Colonic mucosa (tissue), 4 donors: ENCODE results near the gene LOXHD1. TPM values are rescaled to one million over a fixed set of nuclear protein-coding genes. Genes with fewer than 3 reads are reported as not detected.

ENCODE experiments used
- DNase-seq: peaks from one replicate; pipeline ENCODE4 v3.0.0-alpha.2; 2020
- H3K27ac ChIP-seq: fragments of 200-600 bp; one replicate; pipeline ENCODE4 v1.8.0; 2021
- H3K27me3 ChIP-seq: fragments of 200-600 bp; one replicate; pipeline ENCODE4 v1.8.0; 2021
- H3K36me3 ChIP-seq: fragments of 200-600 bp; one replicate; pipeline ENCODE4 v1.8.0; 2021
- H3K4me1 ChIP-seq: fragments of 200-600 bp; one replicate; pipeline ENCODE4 v1.8.0; 2021; ENCODE audit warnings: mild to moderate bottlenecking
- H3K4me3 ChIP-seq: fragments of 200-600 bp; one replicate; pipeline ENCODE4 v1.8.0; 2021
- H3K9ac ChIP-seq, 2 donors: one replicate each; pipeline ENCODE4 v1.7.0; 2013; ENCODE audit warnings: control low read depth in 2 of 2, low read depth in 2 of 2, low read length in 2 of 2
- H3K9me3 ChIP-seq: fragments of 200-600 bp; one replicate; pipeline ENCODE4 v1.8.0; 2021
- intact Hi-C: fragments of 100-400 bp; cut with DNase I; formaldehyde crosslinking; loops from one replicate; pipeline ENCODE4 v1.14.1; 2022
- total RNA-seq, 2 donors: library from RNA; stranded (reverse); fragmentation: NEBNext Ultra II Directional in 1 of 2; extraction: Animal tissue kit (Norgen Biotek cat#: 25700) in 1 of 2; gene quantifications; one replicate each; pipeline ENCODE4 v1.2.1, GENCODE V29; 2021
- TF ChIP-seq, protein P1 (sequence below): fragments of 200-600 bp; IDR thresholded peaks from one replicate; pipeline ENCODE4 v1.8.0; 2022; ENCODE audit warnings: antibody characterized with exemption, mild to moderate bottlenecking
- donor health status: healthy.
- donor health status: DM: no; HTN: no; CAD: no.
- donor health status: DM: no; HTN: no; CAD: no.

LOXHD1 gene
- total RNA-seq, 2 donors from 2014 or later, result not detected

GRCh38 chr18:46506974-46507586, 149.9 kb downstream of the LOXHD1 start:
- TF ChIP-seq, protein P1, sequence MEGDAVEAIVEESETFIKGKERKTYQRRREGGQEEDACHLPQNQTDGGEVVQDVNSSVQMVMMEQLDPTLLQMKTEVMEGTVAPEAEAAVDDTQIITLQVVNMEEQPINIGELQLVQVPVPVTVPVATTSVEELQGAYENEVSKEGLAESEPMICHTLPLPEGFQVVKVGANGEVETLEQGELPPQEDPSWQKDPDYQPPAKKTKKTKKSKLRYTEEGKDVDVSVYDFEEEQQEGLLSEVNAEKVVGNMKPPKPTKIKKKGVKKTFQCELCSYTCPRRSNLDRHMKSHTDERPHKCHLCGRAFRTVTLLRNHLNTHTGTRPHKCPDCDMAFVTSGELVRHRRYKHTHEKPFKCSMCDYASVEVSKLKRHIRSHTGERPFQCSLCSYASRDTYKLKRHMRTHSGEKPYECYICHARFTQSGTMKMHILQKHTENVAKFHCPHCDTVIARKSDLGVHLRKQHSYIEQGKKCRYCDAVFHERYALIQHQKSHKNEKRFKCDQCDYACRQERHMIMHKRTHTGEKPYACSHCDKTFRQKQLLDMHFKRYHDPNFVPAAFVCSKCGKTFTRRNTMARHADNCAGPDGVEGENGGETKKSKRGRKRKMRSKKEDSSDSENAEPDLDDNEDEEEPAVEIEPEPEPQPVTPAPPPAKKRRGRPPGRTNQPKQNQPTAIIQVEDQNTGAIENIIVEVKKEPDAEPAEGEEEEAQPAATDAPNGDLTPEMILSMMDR, result no peak
- Histone ChIP-seq H3K4me3 (no peak overlapping the region), H3K9ac (no peak overlapping the region), H3K27ac (no peak overlapping the region), H3K4me1 (no peaks in the 10 kb centered on the region), H3K27me3 (no peaks in the 10 kb centered on the region), H3K36me3 (no peaks in the 10 kb centered on the region), H3K9me3 (no peaks in the 10 kb centered on the region)
- intact Hi-C loops, result no loop called here
- DNase-seq, result no peak

- no peak overlapping the region for H3K27ac ChIP-seq
- intact Hi-C loops, result no loop called here
- H3K36me3 ChIP-seq, result no peaks in the 10 kb centered on the region
- no peak overlapping the region for H3K9ac ChIP-seq
- H3K9me3 ChIP-seq, result no peaks in the 10 kb centered on the region
- no peaks in the 10 kb centered on the region for H3K4me1 ChIP-seq
- DNase-seq, result no peak
- H3K4me3 ChIP-seq, result no peak overlapping the region
- H3K27me3 ChIP-seq, result no peaks in the 10 kb centered on the region
- TF ChIP-seq, protein P1, result no peak
Observed at GRCh38 chr18:46502444-46502843, 154.6 kb downstream of the LOXHD1 start.

- Histone ChIP-seq H3K4me3 (no peak overlapping the region), H3K36me3 (no peaks in the 10 kb centered on the region), H3K27me3 (no peaks in the 10 kb centered on the region), H3K4me1 (no peaks in the 10 kb centered on the region), H3K9me3 (no peaks in the 10 kb centered on the region), H3K27ac (no peak overlapping the region), H3K9ac (no peak overlapping the region)
- no peak for DNase-seq
- TF ChIP-seq, protein P1, result no peak
- intact Hi-C loops, result no loop called here
Observed at GRCh38 chr18:46497129-46497528, 159.9 kb downstream of the LOXHD1 start.

DNA sequence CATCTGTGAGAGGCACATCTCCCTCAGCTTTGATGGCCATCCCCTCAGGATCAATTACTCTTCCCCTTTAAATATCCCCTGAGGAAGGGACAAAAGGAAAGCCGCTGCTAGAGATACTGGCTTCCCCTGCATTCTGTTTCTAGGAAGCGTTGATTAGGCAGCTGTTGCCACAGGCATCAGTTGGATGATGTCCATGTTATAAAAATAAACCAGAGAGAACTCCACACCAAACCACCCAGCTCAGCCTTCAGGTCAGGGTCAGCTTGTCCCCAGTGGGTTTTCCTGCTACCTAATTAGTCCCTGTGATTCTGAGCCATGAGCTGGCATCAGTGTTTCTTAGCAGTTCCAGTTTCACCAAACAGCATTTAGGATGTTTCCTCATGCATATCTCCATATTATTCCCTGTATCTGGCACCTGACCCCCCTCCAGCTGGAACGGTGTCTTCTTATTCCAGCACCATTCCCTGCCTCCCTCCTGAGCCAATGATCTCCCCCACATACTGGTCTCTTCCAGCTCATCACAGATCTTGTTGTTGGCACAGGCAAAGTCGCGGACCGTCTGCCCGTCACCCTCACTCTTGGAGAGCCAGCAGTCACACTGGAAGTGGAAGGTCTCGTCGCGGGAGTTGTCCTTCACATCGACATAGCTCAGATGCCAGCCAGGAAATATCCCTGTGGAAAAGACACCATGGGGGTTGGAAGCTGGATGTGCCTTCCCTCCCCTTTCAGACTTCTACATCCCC, 168.4 kb downstream of the LOXHD1 start:
- Histone ChIP-seq H3K4me1 (no peaks in the 10 kb centered on the region), H3K36me3 (no peaks in the 10 kb centered on the region), H3K27ac (no peak overlapping the region), H3K9me3 (no peaks in the 10 kb centered on the region), H3K27me3 (no peaks in the 10 kb centered on the region), H3K9ac (no peak overlapping the region), H3K4me3 (no peak overlapping the region)
- TF ChIP-seq, protein P1, result no peak
- DNase-seq, result no peak
- intact Hi-C loops, result loop anchor here (10.0 kb wide), 1 partner anchor 334 kb away; no protein-coding TSS in a partner anchor

DNA sequence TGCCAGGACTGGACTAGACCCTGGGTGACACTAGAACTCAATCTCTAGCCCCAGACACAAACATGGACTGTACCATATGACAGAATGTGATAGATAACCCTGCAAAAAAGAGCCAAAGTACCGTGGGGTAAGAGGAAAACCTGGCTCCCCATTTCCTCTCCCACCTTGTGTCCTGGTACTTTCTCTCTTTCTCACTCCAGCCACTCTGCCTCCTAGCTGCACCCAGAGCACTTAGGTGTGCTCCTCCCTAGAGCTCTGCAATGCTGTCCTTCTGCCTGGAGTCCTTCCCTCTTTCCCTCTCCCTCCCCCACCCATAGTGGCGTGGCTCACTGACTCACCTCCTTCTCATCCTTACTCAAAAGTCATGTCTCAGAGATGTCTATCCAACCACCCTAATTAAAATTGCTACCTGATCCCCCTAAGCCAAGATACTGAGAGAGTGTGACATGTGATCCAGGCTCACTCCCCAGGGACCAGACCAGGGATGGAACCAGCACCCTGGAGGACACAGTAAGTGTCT, 171.3 kb downstream of the LOXHD1 start:
- DNase-seq, result no peak
- intact Hi-C loops, result loop anchor here (10.0 kb wide), 1 partner anchor 331 kb away; no protein-coding TSS in a partner anchor
- H3K9me3 ChIP-seq, result no peaks in the 10 kb centered on the region
- H3K4me3 ChIP-seq, result no peak overlapping the region
- H3K36me3 ChIP-seq, result no peaks in the 10 kb centered on the region
- no peaks in the 10 kb centered on the region for H3K4me1 ChIP-seq
- no peak overlapping the region for H3K27ac ChIP-seq
- TF ChIP-seq, protein P1, result no peak
- no peaks in the 10 kb centered on the region for H3K27me3 ChIP-seq
- H3K9ac ChIP-seq, result no peak overlapping the region
